Dedifferentiated amniotic fluid mesenchymal stem cell (primary cell): Measurements from ENCODE around the gene TASP1.
A peak's percentile ranks its signal among the peaks of the same experiment; 100 is the strongest.
"Not testable (repeated sequence)": the region's sequence is repeated elsewhere in the genome, so short reads cannot be mapped to it uniquely, and the experiment has no call there.

ENCODE experiments used
- DNase-seq: peaks from one replicate; pipeline ENCODE4 v3.0.0-alpha.2; 2016; ENCODE audit errors: extremely low spot score

Gene TASP1

GRCh38 chr20:13400453-13400852 lies 238.3 kb downstream of the TASP1 start:
- DNase-seq: no peak

GRCh38 chr20:13397300-13397724 lies 241.4 kb downstream of the TASP1 start:
- DNase-seq: peak; percentile 24

GRCh38 chr20:13396826-13397225 lies 241.9 kb downstream of the TASP1 start:
- no peak for DNase-seq

GRCh38 chr20:13396022-13396421 lies 242.7 kb downstream of the TASP1 start:
- peak; percentile 32 for DNase-seq

- DNase-seq: no peak
These were observed 243.5 kb downstream of the TASP1 start for GRCh38 chr20:13395232-13395631.

- no peak for DNase-seq
These were observed 246.3 kb downstream of the TASP1 start for GRCh38 chr20:13392391-13392790.

GRCh38 chr20:13389115-13389514 lies 249.6 kb downstream of the TASP1 start:
- DNase-seq: no peak

GRCh38 chr20:13384132-13384531 lies 254.6 kb downstream of the TASP1 start:
- DNase-seq: no peak

- no peak for DNase-seq
These were observed 255.9 kb downstream of the TASP1 start for GRCh38 chr20:13382786-13383185.

GRCh38 chr20:13380497-13381229 lies 258.1 kb downstream of the TASP1 start:
- DNase-seq: not testable (repeated sequence)

GRCh38 chr20:13373400-13373799 lies 265.3 kb downstream of the TASP1 start:
- no peak for DNase-seq

GRCh38 chr20:13364278-13365170 lies 274.2 kb downstream of the TASP1 start:
- no peak for DNase-seq

GRCh38 chr20:13363473-13363872 lies 275.3 kb downstream of the TASP1 start:
- no peak for DNase-seq

GRCh38 chr20:13362165-13362564 lies 276.6 kb downstream of the TASP1 start:
- not testable (repeated sequence) for DNase-seq

GRCh38 chr20:13358936-13359335 lies 279.8 kb downstream of the TASP1 start:
- DNase-seq: not testable (repeated sequence)

GRCh38 chr20:13357782-13358181 lies 280.9 kb downstream of the TASP1 start:
- DNase-seq: not testable (repeated sequence)

- no peak for DNase-seq
These were observed 282.1 kb downstream of the TASP1 start for GRCh38 chr20:13356591-13356990.

- DNase-seq: no peak
These were observed 282.7 kb downstream of the TASP1 start for GRCh38 chr20:13355941-13356486.

GRCh38 chr20:13355411-13355810 lies 283.3 kb downstream of the TASP1 start:
- DNase-seq: no peak

- no peak for DNase-seq
These were observed 285.3 kb downstream of the TASP1 start for GRCh38 chr20:13353261-13353945.

GRCh38 chr20:13349235-13349604 lies 289.5 kb downstream of the TASP1 start:
- no peak for DNase-seq
